ENCODE results near the gene CCR7. TPM values are rescaled to one million over a fixed set of nuclear protein-coding genes. Genes with fewer than 3 reads are reported as not detected.

The CCR7 gene
- total and polyA plus RNA-seq, 11 donors = 0.09 to 2.2 (median 0.23) TPM; not detected in 3

DNA sequence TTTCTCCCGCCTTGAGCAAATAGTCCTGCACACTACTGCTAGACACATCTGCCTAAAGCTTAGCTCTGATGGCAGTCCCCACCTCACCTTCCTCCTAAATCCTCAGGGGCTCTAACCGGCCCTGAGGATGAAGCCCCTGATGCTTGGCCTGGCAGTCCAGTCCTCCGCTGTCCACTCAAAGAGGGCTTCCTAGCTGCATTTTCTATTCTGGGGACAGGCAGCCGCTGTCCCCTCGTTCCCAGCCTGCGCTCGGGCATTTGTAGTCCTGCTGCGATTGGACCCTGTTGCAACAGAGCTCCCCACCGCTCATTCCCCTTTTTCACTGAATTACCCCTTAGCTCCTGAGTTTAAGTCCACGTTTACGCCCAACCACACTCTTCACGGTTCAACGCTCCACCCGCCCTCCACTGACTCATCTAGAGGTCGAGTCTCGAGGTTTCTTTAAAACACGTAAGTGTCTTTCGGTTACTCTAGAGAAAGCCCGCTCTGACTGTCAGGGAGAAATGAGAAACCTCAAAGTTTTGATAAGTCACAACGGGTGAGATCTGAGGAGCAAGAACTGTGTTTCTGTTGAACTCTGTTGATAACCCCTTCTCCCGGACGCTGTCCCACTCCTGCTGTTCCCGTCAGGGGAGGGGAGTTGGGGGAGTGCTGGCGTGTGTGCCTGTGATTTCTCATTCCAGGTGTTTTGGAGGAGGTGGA is 4.5 kb downstream of the CCR7 start:
- DNase-seq (no peak), ATAC-seq (no peak)
- TF ChIP-seq POLR2A (IDR thresholded peaks at IDR 0.05) = no peak
- peak in 2 of 12 donors; percentile 1 to 9 for TF ChIP-seq CTCF (IDR thresholded peaks at IDR 0.05)
- WGBS, 4 donors = 60 to 65% (median 61%) methylated on average over 24 of the region's 24 CpGs
- Histone ChIP-seq H3K27me3 (peaks cover 0 to 10% (median 0%) of the 10 kb centered on the region in 9 donors), H3K27ac (peak overlapping the region in 11 of 12 donors; percentile 33 to 92 (median 64)), H3K36me3 (no peaks in the 10 kb centered on the region), H3K4me3 (peak overlapping the region in 7 of 12 donors; percentile 6 to 48 (median 30)), H3K9me3 (no peaks in the 10 kb centered on the region), H3K4me1 (peaks cover 8 to 61% (median 42%) of the 10 kb centered on the region in 12 donors)
- intact Hi-C loops (cut with DNase I) = loop anchor here (1.0 to 10.0 kb wide), 14 partner anchors 22 to 203 kb away; partner anchors contain the start of genes IGFBP4 (in 3 of the 10) and GJD3 (in 2 of the 10)

- H3K27me3 ChIP-seq = peaks cover 0 to 10% (median 0%) of the 10 kb centered on the region in 9 donors
- H3K36me3 ChIP-seq = no peaks in the 10 kb centered on the region
- DNase-seq (peak; percentile 84 to 91 (median 87)), ATAC-seq (peak; percentile 72 to 85 (median 83))
- H3K9me3 ChIP-seq = no peaks in the 10 kb centered on the region
- intact Hi-C loops (cut with DNase I) = loop anchor here (1.0 to 10.0 kb wide), 14 partner anchors 21 to 203 kb away; partner anchors contain the start of genes IGFBP4 (in 5 of the 10) and GJD3 (in 3 of the 10)
- TF ChIP-seq POLR2A (IDR thresholded peaks at IDR 0.05) (peak in 1 of 2 donors; percentile 27), CTCF (IDR thresholded peaks at IDR 0.05) (peak; percentile 93 to 99 (median 98))
- H3K27ac ChIP-seq = peak overlapping the region in 11 of 12 donors; percentile 47 to 92 (median 71)
- peak overlapping the region in 7 of 12 donors; percentile 6 to 48 (median 30) for H3K4me3 ChIP-seq
- peaks cover 12 to 68% (median 44%) of the 10 kb centered on the region in 12 donors for H3K4me1 ChIP-seq
- 25 to 30% (median 26%) methylated on average over 11 to 13 of the region's 13 CpGs for WGBS, 4 donors
Observed at GRCh38 chr17:40559954-40560591, 5.2 kb downstream of the CCR7 start.

DNA sequence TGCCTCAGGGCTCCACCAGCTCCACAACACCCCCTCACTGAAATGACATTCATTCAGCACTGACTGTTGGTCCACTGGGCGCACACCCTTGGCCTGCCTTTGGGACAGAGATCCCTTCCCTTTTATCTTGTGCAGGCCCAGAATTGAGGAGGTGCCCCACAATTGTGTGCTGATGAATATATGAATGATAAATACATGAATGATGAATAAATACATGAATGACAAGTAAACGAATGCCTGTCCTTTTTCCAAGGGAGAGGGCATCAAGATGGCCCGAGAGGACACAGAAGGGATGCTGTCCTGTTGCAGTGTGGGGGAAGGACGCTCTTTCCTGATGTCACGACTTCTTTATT is 5.7 kb downstream of the CCR7 start:
- Histone ChIP-seq H3K4me1 (peaks cover 12 to 73% (median 48%) of the 10 kb centered on the region in 12 donors), H3K36me3 (no peaks in the 10 kb centered on the region), H3K27ac (peak overlapping the region in 10 of 12 donors; percentile 47 to 92 (median 77)), H3K9me3 (no peaks in the 10 kb centered on the region), H3K27me3 (peaks cover 0 to 10% (median 0%) of the 10 kb centered on the region in 9 donors), H3K4me3 (no peak overlapping the region)
- TF ChIP-seq POLR2A (IDR thresholded peaks at IDR 0.05) (no peak), CTCF (IDR thresholded peaks at IDR 0.05) (no peak)
- DNase-seq (peak in 1 of 5 donors; percentile 5), ATAC-seq (no peak)
- intact Hi-C loops (cut with DNase I) = loop anchor here in 4 of 10 donors (2.0 to 5.0 kb wide), 5 partner anchors 82 to 197 kb away; partner anchors contain the start of genes IGFBP4 (in 2 of the 4) and GJD3 (in 1 of the 4)
- 76 to 86% (median 81%) methylated on average over 5 of the region's 5 CpGs for WGBS, 4 donors
